GM19438 (cell line): ENCODE data around the gene TMEM164.
A peak's percentile ranks its signal among the peaks of the same experiment; 100 is the strongest.
"Not testable (repeated sequence)": the region's sequence is repeated elsewhere in the genome, so short reads cannot be mapped to it uniquely, and the experiment has no call there.

ENCODE experiments used
- ATAC-seq: cut with Tn5 transposase; IDR thresholded peaks from one replicate; pipeline ENCODE4 v1.9.1; 2021; ENCODE audit warnings: low read depth; ENCODE audit not compliant: unreplicated experiment

TMEM164 gene

GRCh38 chrX:110002300-110003166 is at the start of gene TMEM164:
TSS of gene TMEM164 (plus strand) at chrX:110003114. CDS start at chrX:110003775, 661 bp downstream.
- ATAC-seq: peak; percentile 91

- no peak for ATAC-seq
These were observed 48.6 kb upstream of the TMEM164 start for GRCh38 chrX:109954333-109954732.

GRCh38 chrX:109954955-109955354 is 48.0 kb upstream of the TMEM164 start:
- ATAC-seq: no peak

- ATAC-seq: no peak
These were observed 44.6 kb upstream of the TMEM164 start for GRCh38 chrX:109958266-109958665.

GRCh38 chrX:109959356-109959871 is 43.5 kb upstream of the TMEM164 start:
- ATAC-seq: no peak

- no peak for ATAC-seq
These were observed 38.5 kb upstream of the TMEM164 start for GRCh38 chrX:109964390-109964789.

GRCh38 chrX:109966246-109966645 is 36.7 kb upstream of the TMEM164 start:
- ATAC-seq: no peak

GRCh38 chrX:109967156-109967555 is 35.8 kb upstream of the TMEM164 start:
- no peak for ATAC-seq

- ATAC-seq: not testable (repeated sequence)
These were observed 32.1 kb upstream of the TMEM164 start for GRCh38 chrX:109970841-109971240.

- no peak for ATAC-seq
These were observed 27.8 kb upstream of the TMEM164 start for GRCh38 chrX:109974906-109975655.

GRCh38 chrX:109985210-109985609 is 17.7 kb upstream of the TMEM164 start:
- not testable (repeated sequence) for ATAC-seq

GRCh38 chrX:109987884-109988283 is 15.0 kb upstream of the TMEM164 start:
- no peak for ATAC-seq

- ATAC-seq: no peak
These were observed 12.2 kb upstream of the TMEM164 start for GRCh38 chrX:109990582-109991276.

GRCh38 chrX:109992203-109992602 is 10.7 kb upstream of the TMEM164 start:
- ATAC-seq: no peak

GRCh38 chrX:109995155-109995554 is 7.8 kb upstream of the TMEM164 start:
- no peak for ATAC-seq

GRCh38 chrX:109997786-109998452 is 5.0 kb upstream of the TMEM164 start:
- ATAC-seq: no peak

GRCh38 chrX:110000000-110000399 is 2.9 kb upstream of the TMEM164 start:
- no peak for ATAC-seq

GRCh38 chrX:110000847-110001713 is 1.8 kb upstream of the TMEM164 start:
- ATAC-seq: no peak

- no peak for ATAC-seq
These were observed 1.1 kb upstream of the TMEM164 start for GRCh38 chrX:110001740-110002299.
